BE2C (cell line): ENCODE results near the gene MTARC1.

Experiments used
- DNase-seq: peaks from one replicate; pipeline ENCODE4 v3.0.0-alpha.2; 2020
- H3K27me3 ChIP-seq: fragments of 250-450 bp; sonication (Bioruptor Pico); 2 replicates; pipeline ENCODE4 v1.5.1; 2020; ENCODE audit warnings: mild to moderate bottlenecking
- H3K36me3 ChIP-seq: fragments of 250-450 bp; sonication (Bioruptor Pico); 2 replicates; pipeline ENCODE4 v1.5.1; 2020; ENCODE audit warnings: mild to moderate bottlenecking
- H3K4me1 ChIP-seq: fragments of 250-450 bp; sonication (Bioruptor Pico); 2 replicates; pipeline ENCODE4 v1.5.1; 2020
- H3K4me3 ChIP-seq: 2 replicates; pipeline ENCODE4 v1.5.1; 2011; ENCODE audit warnings: low read depth, low read length
- H3K9me3 ChIP-seq: fragments of 250-450 bp; sonication (Bioruptor Pico); 2 replicates; pipeline ENCODE4 v1.5.1; 2020
- CTCF ChIP-seq: IDR thresholded peaks from 2 replicates; pipeline ENCODE4 v1.5.1; 2012; ENCODE audit warnings: mild to moderate bottlenecking, low read depth, low read length

Gene MTARC1

GRCh38 chr1:220815409-220815808 is 28.7 kb downstream of the MTARC1 start:
- Histone ChIP-seq H3K4me1 (no peaks in the 10 kb centered on the region), H3K4me3 (no peak overlapping the region), H3K9me3 (no peaks in the 10 kb centered on the region), H3K36me3 (no peaks in the 10 kb centered on the region), H3K27me3 (no peaks in the 10 kb centered on the region; the same call in 1 of the 2 replicates)
- DNase-seq: no peak
- TF ChIP-seq CTCF: no peak

- TF ChIP-seq CTCF: no peak
- H3K27me3 ChIP-seq: no peaks in the 10 kb centered on the region; the same call in 1 of the 2 replicates
- H3K4me1 ChIP-seq: no peaks in the 10 kb centered on the region
- no peaks in the 10 kb centered on the region for H3K9me3 ChIP-seq
- DNase-seq: no peak
- H3K36me3 ChIP-seq: no peaks in the 10 kb centered on the region
- H3K4me3 ChIP-seq: no peak overlapping the region
These were observed 31.2 kb downstream of the MTARC1 start for GRCh38 chr1:220817907-220818306.

- H3K36me3 ChIP-seq: no peaks in the 10 kb centered on the region
- H3K4me1 ChIP-seq: no peaks in the 10 kb centered on the region
- no peaks in the 10 kb centered on the region; the same call in 1 of the 2 replicates for H3K27me3 ChIP-seq
- no peak overlapping the region for H3K4me3 ChIP-seq
- H3K9me3 ChIP-seq: no peaks in the 10 kb centered on the region
- TF ChIP-seq CTCF: no peak
- peak; percentile 20 for DNase-seq
These were observed 31.9 kb downstream of the MTARC1 start for GRCh38 chr1:220818421-220819173.

- H3K4me1 ChIP-seq: no peaks in the 10 kb centered on the region
- no peak for DNase-seq
- H3K27me3 ChIP-seq: no peaks in the 10 kb centered on the region; the same call in 1 of the 2 replicates
- no peak for TF ChIP-seq CTCF
- no peak overlapping the region for H3K4me3 ChIP-seq
- H3K9me3 ChIP-seq: no peaks in the 10 kb centered on the region
- H3K36me3 ChIP-seq: no peaks in the 10 kb centered on the region
These were observed 32.8 kb downstream of the MTARC1 start for GRCh38 chr1:220819467-220820026.

- DNase-seq: no peak
- Histone ChIP-seq H3K4me1 (peaks cover 4% of the 10 kb centered on the region), H3K27me3 (peaks cover 2% of the 10 kb centered on the region; the same call in 1 of the 2 replicates), H3K4me3 (no peak overlapping the region), H3K36me3 (no peaks in the 10 kb centered on the region), H3K9me3 (no peaks in the 10 kb centered on the region)
- TF ChIP-seq CTCF: no peak
These were observed 37.6 kb downstream of the MTARC1 start for GRCh38 chr1:220824031-220824989.
